SJCRH30 (cell line): ENCODE data around the gene IQSEC1. TPM values are rescaled to one million over a fixed set of nuclear protein-coding genes. Genes with fewer than 3 reads are reported as not detected.
A peak's percentile ranks its signal among the peaks of the same experiment; 100 is the strongest.

Experiments
- DNase-seq, 2 experiments: peaks; one replicate each; pipeline ENCODE4 v3.0.0-alpha.2; 2015 to 2020
- H3K27ac ChIP-seq: fragments of 250-450 bp; sonication (Bioruptor Pico); 2 replicates; pipeline ENCODE4 v1.5.1; 2020; ENCODE audit warnings: mild to moderate bottlenecking, moderate library complexity
- H3K27me3 ChIP-seq: fragments of 250-450 bp; sonication (Bioruptor Pico); 2 replicates; pipeline ENCODE4 v1.5.1; 2020; ENCODE audit warnings: mild to moderate bottlenecking, moderate library complexity
- H3K36me3 ChIP-seq: fragments of 250-450 bp; sonication (Bioruptor Pico); 2 replicates; pipeline ENCODE4 v1.5.1; 2020; ENCODE audit warnings: mild to moderate bottlenecking, moderate library complexity
- H3K4me1 ChIP-seq: fragments of 250-450 bp; sonication (Bioruptor Pico); 2 replicates; pipeline ENCODE4 v1.5.1; 2020; ENCODE audit warnings: mild to moderate bottlenecking, moderate library complexity
- H3K4me3 ChIP-seq: fragments of 250-450 bp; sonication (Bioruptor Pico); 2 replicates; pipeline ENCODE4 v1.5.1; 2020; ENCODE audit warnings: mild to moderate bottlenecking, moderate library complexity
- H3K9me3 ChIP-seq: fragments of 250-450 bp; sonication (Bioruptor Pico); replicated peaks from 2 replicates; pipeline ENCODE4 v1.5.1; 2020; ENCODE audit warnings: mild to moderate bottlenecking, moderate library complexity
- total RNA-seq: library from RNA; depleted of rRNA; stranded (reverse); fragments of >200 nt; shearing (Covaris generic); gene quantifications from 2 replicates; pipeline ENCODE4 v1.2.3, GENCODE V29; 2014

IQSEC1 gene
- total RNA-seq, 1 experiment from 2014 or later: 5.7 TPM

- H3K27ac ChIP-seq: no peak overlapping the region
- H3K4me3 ChIP-seq: no peak overlapping the region
- no peaks in the 10 kb centered on the region for H3K9me3 ChIP-seq
- peaks cover 61% of the 10 kb centered on the region for H3K4me1 ChIP-seq
- no peaks in the 10 kb centered on the region for H3K27me3 ChIP-seq
- DNase-seq: peak; percentile 76 to 77
- H3K36me3 ChIP-seq: no peaks in the 10 kb centered on the region
Observed at GRCh38 chr3:13019243-13020095, 53.8 kb downstream of the IQSEC1 start.

GRCh38 chr3:13018561-13019242, 54.5 kb downstream of the IQSEC1 start:
- DNase-seq: no peak
- Histone ChIP-seq H3K36me3 (no peaks in the 10 kb centered on the region), H3K27me3 (no peaks in the 10 kb centered on the region), H3K27ac (no peak overlapping the region), H3K4me3 (no peak overlapping the region), H3K4me1 (peaks cover 55% of the 10 kb centered on the region), H3K9me3 (no peaks in the 10 kb centered on the region)

GRCh38 chr3:13018043-13018451, 55.2 kb downstream of the IQSEC1 start:
- H3K4me3 ChIP-seq: no peak overlapping the region
- no peaks in the 10 kb centered on the region for H3K9me3 ChIP-seq
- DNase-seq: no peak
- H3K27ac ChIP-seq: no peak overlapping the region
- H3K27me3 ChIP-seq: no peaks in the 10 kb centered on the region
- no peaks in the 10 kb centered on the region for H3K36me3 ChIP-seq
- peaks cover 49% of the 10 kb centered on the region for H3K4me1 ChIP-seq

GRCh38 chr3:13017361-13018042, 55.7 kb downstream of the IQSEC1 start:
- no peak for DNase-seq
- Histone ChIP-seq H3K27me3 (no peaks in the 10 kb centered on the region), H3K9me3 (no peaks in the 10 kb centered on the region), H3K4me3 (no peak overlapping the region), H3K27ac (no peak overlapping the region), H3K36me3 (no peaks in the 10 kb centered on the region), H3K4me1 (peaks cover 43% of the 10 kb centered on the region)

GRCh38 chr3:13016721-13017255, 56.4 kb downstream of the IQSEC1 start:
- Histone ChIP-seq H3K27ac (no peak overlapping the region), H3K4me1 (peaks cover 42% of the 10 kb centered on the region)

GRCh38 chr3:13016083-13016720, 57.0 kb downstream of the IQSEC1 start:
- Histone ChIP-seq H3K9me3 (no peaks in the 10 kb centered on the region), H3K27me3 (no peaks in the 10 kb centered on the region), H3K4me1 (peaks cover 42% of the 10 kb centered on the region), H3K36me3 (no peaks in the 10 kb centered on the region), H3K27ac (no peak overlapping the region), H3K4me3 (no peak overlapping the region)
- no peak for DNase-seq

More at GRCh38 chr3:13016721-13017255, 56.4 kb downstream of the IQSEC1 start:
- H3K9me3 ChIP-seq: no peaks in the 10 kb centered on the region
- no peak overlapping the region for H3K4me3 ChIP-seq
- H3K27me3 ChIP-seq: no peaks in the 10 kb centered on the region
- no peak for DNase-seq
- H3K36me3 ChIP-seq: no peaks in the 10 kb centered on the region

- Histone ChIP-seq H3K27me3 (no peaks in the 10 kb centered on the region), H3K27ac (no peak overlapping the region), H3K36me3 (no peaks in the 10 kb centered on the region), H3K4me1 (peaks cover 38% of the 10 kb centered on the region), H3K4me3 (no peak overlapping the region), H3K9me3 (no peaks in the 10 kb centered on the region)
- DNase-seq: no peak
Observed at GRCh38 chr3:13015286-13016082, 57.7 kb downstream of the IQSEC1 start.

GRCh38 chr3:13014755-13015285, 58.4 kb downstream of the IQSEC1 start:
- Histone ChIP-seq H3K27me3 (no peaks in the 10 kb centered on the region), H3K4me1 (peaks cover 33% of the 10 kb centered on the region), H3K4me3 (no peak overlapping the region), H3K9me3 (no peaks in the 10 kb centered on the region), H3K36me3 (no peaks in the 10 kb centered on the region), H3K27ac (no peak overlapping the region)
- DNase-seq: no peak

- Histone ChIP-seq H3K27ac (no peak overlapping the region), H3K4me1 (peaks cover 27% of the 10 kb centered on the region), H3K27me3 (no peaks in the 10 kb centered on the region), H3K4me3 (no peak overlapping the region), H3K9me3 (no peaks in the 10 kb centered on the region), H3K36me3 (no peaks in the 10 kb centered on the region)
- no peak for DNase-seq
Observed at GRCh38 chr3:13013994-13014754, 59.1 kb downstream of the IQSEC1 start.

GRCh38 chr3:13013566-13013965, 59.7 kb downstream of the IQSEC1 start:
- DNase-seq: no peak
- Histone ChIP-seq H3K27ac (no peak overlapping the region), H3K27me3 (no peaks in the 10 kb centered on the region), H3K4me1 (peaks cover 20% of the 10 kb centered on the region), H3K9me3 (no peaks in the 10 kb centered on the region), H3K36me3 (no peaks in the 10 kb centered on the region), H3K4me3 (no peak overlapping the region)

GRCh38 chr3:13013151-13013561, 60.1 kb downstream of the IQSEC1 start:
- Histone ChIP-seq H3K36me3 (no peaks in the 10 kb centered on the region), H3K27ac (no peak overlapping the region), H3K4me1 (peaks cover 20% of the 10 kb centered on the region)

GRCh38 chr3:13012221-13012691, 61.0 kb downstream of the IQSEC1 start:
- H3K27me3 ChIP-seq: no peaks in the 10 kb centered on the region
- H3K4me3 ChIP-seq: no peak overlapping the region
- H3K9me3 ChIP-seq: no peaks in the 10 kb centered on the region
- peaks cover 21% of the 10 kb centered on the region for H3K4me1 ChIP-seq
- no peak overlapping the region for H3K27ac ChIP-seq
- H3K36me3 ChIP-seq: no peaks in the 10 kb centered on the region
- peak in 1 of 2 experiments; percentile 42 for DNase-seq

More at GRCh38 chr3:13013151-13013561, 60.1 kb downstream of the IQSEC1 start:
- Histone ChIP-seq H3K4me3 (no peak overlapping the region), H3K9me3 (no peaks in the 10 kb centered on the region), H3K27me3 (no peaks in the 10 kb centered on the region)
- DNase-seq: no peak
